Activated CD4-positive, alpha-beta T cell treated with anti-CD3 and anti-CD28 coated beads, Interleukin-2, amount 10 ng/mL, durations not matched to agents 7 days and 5 days (primary cell): ENCODE results near the gene SNX30. TPM values are rescaled to one million over a fixed set of nuclear protein-coding genes. Genes with fewer than 3 reads are reported as not detected.

Source experiments
- CTCF ChIA-PET: fragments of 350-600 bp; sonication (Branson Sonifier 250); formaldehyde crosslinking; loops from one replicate; lab custom pipeline; 2021; ENCODE audit warnings: antibody characterized with exemption; lab: Charles Lee
- POLR2A ChIA-PET: fragments of 350-600 bp; sonication (Branson Sonifier 250); formaldehyde crosslinking; loops from one replicate; lab custom pipeline; 2021; ENCODE audit warnings: antibody characterized with exemption; lab: Charles Lee
- DNase-seq: peaks from one replicate; pipeline ENCODE4 v3.0.0-alpha.2; 2020
- H3K27ac Mint-ChIP-seq: one replicate; pipeline ENCODE4 v1.8.0; 2021; ENCODE audit warnings: mild to moderate bottlenecking, moderate library complexity, mixed read lengths
- H3K27me3 Mint-ChIP-seq: one replicate; pipeline ENCODE4 v1.8.0; 2021; ENCODE audit warnings: mixed read lengths
- H3K36me3 Mint-ChIP-seq: one replicate; pipeline ENCODE4 v1.8.0; 2021; ENCODE audit warnings: low read depth, mixed read lengths
- H3K4me1 Mint-ChIP-seq: one replicate; pipeline ENCODE4 v1.8.0; 2021; ENCODE audit warnings: mixed read lengths
- H3K4me3 Mint-ChIP-seq: one replicate; pipeline ENCODE4 v1.8.0; 2021; ENCODE audit warnings: mild to moderate bottlenecking, moderate library complexity, mixed read lengths
- H3K9me3 Mint-ChIP-seq: one replicate; pipeline ENCODE4 v1.8.0; 2021; ENCODE audit warnings: mixed read lengths
- total RNA-seq, 2 experiments: library from RNA; stranded (reverse); gene quantifications; one replicate each; pipeline ENCODE4 v1.2.3, GENCODE V29; 2021

The SNX30 gene
- total RNA-seq, 2 experiments from 2014 or later, result 6.9 to 7.4 TPM

DNA sequence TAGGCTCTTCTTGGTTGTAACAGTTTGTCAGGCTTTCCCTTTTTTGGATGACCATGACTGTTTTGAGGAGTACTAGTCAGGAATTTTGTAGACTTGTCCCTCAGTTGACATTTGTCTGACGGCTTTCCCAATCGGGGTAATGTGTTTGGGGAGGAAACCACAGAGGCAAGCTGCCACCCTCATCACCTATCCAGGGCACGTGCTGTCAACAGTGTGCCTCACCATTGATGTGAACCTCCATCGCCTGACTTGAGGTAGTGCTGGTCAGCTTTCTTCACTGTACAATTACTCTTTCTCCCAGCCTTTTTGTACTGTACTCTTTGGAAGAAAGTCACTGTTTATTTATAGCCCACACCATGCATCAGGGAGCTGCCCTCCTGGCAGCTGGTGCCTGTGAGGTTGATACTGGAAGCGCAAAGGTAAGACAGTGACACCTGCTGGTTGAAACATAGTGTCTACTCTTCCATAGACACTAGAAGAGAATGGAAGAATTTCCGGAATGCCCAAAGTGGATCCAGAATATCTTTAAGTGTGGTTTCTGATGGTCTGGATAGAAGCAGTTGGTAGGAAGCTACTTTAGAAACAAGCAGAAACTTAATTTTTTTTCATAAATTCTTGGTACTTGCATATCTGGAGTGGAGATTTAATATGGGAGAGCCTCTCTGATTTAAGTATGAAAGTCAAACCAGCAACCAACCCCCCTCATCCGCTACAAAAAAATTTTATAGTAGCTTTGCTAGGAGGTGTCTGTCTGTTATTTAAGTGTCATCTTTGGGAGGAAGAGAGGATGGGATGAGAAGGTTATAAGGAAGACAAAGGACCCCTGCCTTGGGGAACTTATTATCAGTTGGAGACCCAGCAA lies 69.3 kb downstream of the SNX30 start:
- Mint-ChIP-seq H3K9me3 (no peaks in the 10 kb centered on the region), H3K27ac (no peak overlapping the region), H3K36me3 (peaks cover 3% of the 10 kb centered on the region), H3K27me3 (no peaks in the 10 kb centered on the region), H3K4me3 (no peak overlapping the region), H3K4me1 (no peaks in the 10 kb centered on the region)
- ChIA-PET POLR2A (no interaction called here), CTCF (interaction anchor here (0.5 to 1.8 kb wide), 4 partner anchors 10 to 464 kb away, joined by 3 to 5 read pairs (median 4); no protein-coding TSS in a partner anchor)
- DNase-seq, result peak; percentile 23

DNA sequence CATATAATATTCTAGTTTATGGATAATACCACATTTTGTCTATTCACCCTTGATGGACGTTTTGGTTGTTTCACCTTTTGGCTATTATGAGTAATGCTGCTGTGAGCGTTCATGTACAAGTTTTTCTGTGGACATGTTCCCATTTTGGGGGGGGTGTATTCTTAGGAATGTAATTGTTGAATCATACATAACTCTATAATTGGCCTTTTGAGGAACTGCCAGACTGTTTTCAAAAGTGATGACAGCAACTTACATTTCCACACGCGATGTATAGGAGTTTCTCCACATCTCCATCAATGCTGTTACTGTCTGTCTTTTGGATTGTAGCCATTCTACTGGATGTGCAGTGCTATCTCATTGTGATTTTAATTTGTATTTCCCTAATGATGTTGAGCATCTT lies 70.3 kb downstream of the SNX30 start:
- Mint-ChIP-seq H3K4me3 (no peak overlapping the region), H3K27ac (no peak overlapping the region), H3K36me3 (peaks cover 3% of the 10 kb centered on the region), H3K9me3 (no peaks in the 10 kb centered on the region), H3K27me3 (no peaks in the 10 kb centered on the region), H3K4me1 (no peaks in the 10 kb centered on the region)
- POLR2A ChIA-PET, result no interaction called here
- no peak for DNase-seq
- CTCF ChIA-PET, result interaction anchor here (1.8 kb wide), 1 partner anchor 378 kb away, joined by 4 read pairs; no protein-coding TSS in a partner anchor

DNA sequence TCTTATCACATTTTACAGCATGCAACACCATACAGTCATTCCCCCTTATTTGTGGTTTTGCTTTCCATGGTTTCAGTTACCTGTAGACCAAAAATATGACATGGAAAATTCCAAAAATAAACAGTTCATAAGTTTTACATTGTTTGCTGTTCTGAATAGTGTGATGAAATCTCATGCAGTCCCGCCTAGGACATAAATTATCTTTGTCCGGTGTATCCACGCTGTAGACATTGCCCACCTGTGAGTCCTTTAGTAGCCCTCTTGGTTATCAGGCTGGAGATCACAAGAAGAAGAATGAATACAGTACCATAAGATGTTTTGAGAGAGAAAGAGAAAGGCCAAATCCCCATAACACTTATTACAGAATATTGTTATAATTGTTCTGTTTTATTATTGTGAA lies 72.1 kb downstream of the SNX30 start:
- Mint-ChIP-seq H3K36me3 (peaks cover 3% of the 10 kb centered on the region), H3K27me3 (no peaks in the 10 kb centered on the region), H3K27ac (no peak overlapping the region), H3K4me3 (no peak overlapping the region), H3K4me1 (no peaks in the 10 kb centered on the region), H3K9me3 (no peaks in the 10 kb centered on the region)
- DNase-seq, result no peak
- ChIA-PET CTCF (no interaction called here), POLR2A (no interaction called here)

DNA sequence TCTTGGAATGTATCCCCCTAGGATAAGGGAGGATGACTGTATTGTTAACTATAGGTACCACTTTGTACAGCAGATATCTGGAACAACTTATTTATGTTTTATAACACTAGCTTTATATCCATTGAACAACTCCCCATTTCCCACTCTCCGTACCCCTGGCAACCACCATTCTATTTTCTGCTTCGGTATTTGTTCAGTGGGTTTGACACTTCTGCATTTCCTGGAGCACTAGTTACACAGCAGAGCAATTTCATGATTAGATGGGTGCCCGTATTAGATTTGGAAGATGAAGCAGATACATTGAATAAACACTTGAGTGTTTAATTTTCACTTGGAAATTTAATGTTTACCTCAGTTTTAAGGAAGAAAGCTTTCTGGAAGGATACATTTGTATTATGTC lies 72.7 kb downstream of the SNX30 start:
- Mint-ChIP-seq H3K4me3 (no peak overlapping the region), H3K27ac (no peak overlapping the region), H3K4me1 (no peaks in the 10 kb centered on the region), H3K9me3 (no peaks in the 10 kb centered on the region), H3K27me3 (no peaks in the 10 kb centered on the region), H3K36me3 (peaks cover 3% of the 10 kb centered on the region)
- DNase-seq, result no peak
- CTCF ChIA-PET, result no interaction called here
- POLR2A ChIA-PET, result no interaction called here

DNA sequence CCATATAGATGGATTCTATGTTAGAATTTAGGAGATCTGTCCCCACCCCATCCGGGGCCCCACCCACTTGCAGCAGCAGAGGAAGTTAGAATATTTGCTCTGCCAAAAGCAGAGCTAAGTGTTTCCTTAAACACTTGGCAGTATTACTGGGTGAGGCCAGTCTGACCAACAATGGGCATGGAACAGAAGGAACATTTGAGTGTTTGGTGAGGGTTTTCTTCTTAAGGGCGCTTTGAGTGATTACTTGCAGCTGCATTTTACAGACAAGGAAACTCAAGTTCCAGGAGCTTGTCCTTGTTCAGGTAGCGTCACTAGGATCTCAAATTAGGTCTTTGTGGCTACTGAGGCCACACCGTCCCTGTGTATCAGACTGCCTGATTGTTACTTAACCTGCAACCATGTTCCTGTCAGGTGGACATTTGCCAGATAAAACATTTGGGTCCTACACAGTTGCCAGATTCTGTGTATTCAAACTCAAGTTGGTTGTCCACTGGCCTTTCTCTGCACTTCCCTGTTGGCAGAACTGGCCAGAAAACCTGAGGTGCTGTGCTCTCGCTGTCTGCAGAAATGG lies 80.8 kb downstream of the SNX30 start:
- H3K36me3 Mint-ChIP-seq, result no peaks in the 10 kb centered on the region
- H3K4me1 Mint-ChIP-seq, result peaks cover 13% of the 10 kb centered on the region
- H3K27ac Mint-ChIP-seq, result peak overlapping the region; percentile 41
- peak; percentile 12 for DNase-seq
- ChIA-PET CTCF (interaction anchor here (2.2 kb wide), 1 partner anchor 12 kb away, joined by 5 read pairs; no protein-coding TSS in a partner anchor), POLR2A (no interaction called here)
- no peaks in the 10 kb centered on the region for H3K27me3 Mint-ChIP-seq
- no peak overlapping the region for H3K4me3 Mint-ChIP-seq
- no peaks in the 10 kb centered on the region for H3K9me3 Mint-ChIP-seq

DNA sequence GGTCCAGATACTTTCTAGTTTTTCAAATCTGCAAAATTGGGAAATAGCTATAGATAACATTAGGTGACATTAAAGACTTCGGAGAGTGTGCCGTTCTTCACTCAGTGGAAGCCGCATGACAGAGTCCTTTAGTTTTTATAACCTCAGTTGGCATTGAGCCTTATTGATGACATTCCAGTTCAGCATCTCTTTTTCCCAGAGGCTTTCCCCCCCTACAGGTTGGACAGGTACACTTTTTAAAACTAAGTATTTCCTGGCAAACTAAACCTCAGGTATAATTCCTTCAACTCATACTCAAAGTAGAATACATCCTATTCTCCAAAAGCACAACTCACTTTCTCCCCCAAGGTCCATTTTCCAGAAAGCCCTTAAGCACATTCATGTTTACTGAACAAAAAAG lies 81.4 kb downstream of the SNX30 start:
- POLR2A ChIA-PET, result no interaction called here
- H3K4me3 Mint-ChIP-seq, result no peak overlapping the region
- CTCF ChIA-PET, result no interaction called here
- peaks cover 6% of the 10 kb centered on the region for H3K36me3 Mint-ChIP-seq
- H3K27me3 Mint-ChIP-seq, result no peaks in the 10 kb centered on the region
- no peak overlapping the region for H3K27ac Mint-ChIP-seq
- H3K4me1 Mint-ChIP-seq, result peaks cover 13% of the 10 kb centered on the region
- no peak for DNase-seq
- H3K9me3 Mint-ChIP-seq, result no peaks in the 10 kb centered on the region

DNA sequence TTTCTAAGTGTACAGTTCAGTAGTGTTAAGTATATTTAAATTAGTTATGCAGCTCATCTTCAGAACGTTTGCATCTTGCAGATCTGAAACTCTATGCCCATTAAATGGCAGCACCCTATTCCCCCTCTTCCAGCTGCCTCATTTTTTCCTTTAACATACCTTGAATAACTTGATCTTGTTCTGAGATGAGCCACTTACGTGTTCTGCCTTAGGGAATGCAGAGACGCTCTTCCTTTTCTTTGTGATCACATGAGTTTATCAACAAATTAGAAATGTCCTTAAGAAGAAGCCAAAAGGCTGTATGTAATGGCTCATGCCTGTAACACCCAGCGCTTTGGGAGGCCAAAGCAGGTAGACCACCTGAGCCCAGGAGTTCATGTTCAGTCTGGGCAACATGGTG lies 82.5 kb downstream of the SNX30 start:
- POLR2A ChIA-PET, result no interaction called here
- peaks cover 6% of the 10 kb centered on the region for H3K36me3 Mint-ChIP-seq
- no peak for DNase-seq

DNA sequence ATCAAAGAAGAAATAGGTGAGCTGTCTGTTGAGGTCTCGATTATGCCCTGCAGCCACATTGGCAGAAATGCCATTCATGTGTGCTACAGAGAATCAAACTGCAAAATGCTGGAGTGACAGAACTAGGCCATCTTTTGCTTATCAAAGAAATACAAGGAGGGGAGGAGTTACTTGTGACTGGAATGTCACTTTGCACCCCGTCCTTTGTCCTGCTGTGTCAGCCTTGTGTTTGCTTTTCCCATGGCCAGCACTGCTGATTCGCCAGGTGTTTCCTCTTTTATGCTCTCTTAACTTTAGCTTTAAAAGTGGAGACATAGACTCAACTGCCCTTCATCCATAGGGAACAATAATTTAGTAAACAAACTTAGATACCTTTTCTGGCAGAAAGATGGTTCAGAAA lies 85.8 kb downstream of the SNX30 start:
- Mint-ChIP-seq H3K27me3 (no peaks in the 10 kb centered on the region), H3K4me1 (peaks cover 4% of the 10 kb centered on the region), H3K36me3 (peaks cover 11% of the 10 kb centered on the region), H3K9me3 (no peaks in the 10 kb centered on the region), H3K27ac (no peak overlapping the region), H3K4me3 (no peak overlapping the region)
- CTCF ChIA-PET, result interaction anchor here (1.5 kb wide), 1 partner anchor 67 kb away, joined by 6 read pairs; no protein-coding TSS in a partner anchor
- DNase-seq, result no peak
- POLR2A ChIA-PET, result no interaction called here

More for the DNA sequence above, 82.5 kb downstream of the SNX30 start:
- H3K4me1 Mint-ChIP-seq, result peaks cover 13% of the 10 kb centered on the region
- H3K9me3 Mint-ChIP-seq, result no peaks in the 10 kb centered on the region
- CTCF ChIA-PET, result interaction anchor here (0.6 kb wide), 1 partner anchor 950 kb away, joined by 4 read pairs; no protein-coding TSS in a partner anchor
- H3K4me3 Mint-ChIP-seq, result no peak overlapping the region
- no peak overlapping the region for H3K27ac Mint-ChIP-seq
- no peaks in the 10 kb centered on the region for H3K27me3 Mint-ChIP-seq

DNA sequence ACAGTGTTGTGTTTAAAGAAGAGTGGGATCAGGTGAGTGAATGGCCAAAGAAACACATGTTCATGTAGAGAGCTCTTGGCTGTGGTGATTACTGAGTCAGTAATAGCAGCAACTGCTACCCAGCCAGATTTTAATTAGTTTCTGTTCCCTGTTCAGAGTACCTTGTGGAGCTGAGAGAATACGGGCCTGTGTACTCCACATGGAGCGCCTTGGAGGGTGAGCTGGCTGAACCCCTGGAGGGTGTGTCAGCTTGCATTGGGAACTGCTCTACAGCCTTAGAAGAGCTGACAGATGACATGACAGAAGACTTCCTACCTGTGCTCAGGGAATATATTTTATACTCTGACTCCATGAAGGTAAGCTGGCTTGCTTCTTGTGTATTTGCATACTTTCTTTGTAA lies 87.8 kb downstream of the SNX30 start:
- Mint-ChIP-seq H3K9me3 (no peaks in the 10 kb centered on the region), H3K4me1 (no peaks in the 10 kb centered on the region), H3K36me3 (peaks cover 11% of the 10 kb centered on the region), H3K27me3 (no peaks in the 10 kb centered on the region), H3K27ac (no peak overlapping the region), H3K4me3 (no peak overlapping the region)
- no peak for DNase-seq
- CTCF ChIA-PET, result interaction anchor here (0.6 to 1.5 kb wide), 2 partner anchors 65 to 395 kb away, joined by 3 to 6 read pairs; no protein-coding TSS in a partner anchor
- POLR2A ChIA-PET, result no interaction called here

DNA sequence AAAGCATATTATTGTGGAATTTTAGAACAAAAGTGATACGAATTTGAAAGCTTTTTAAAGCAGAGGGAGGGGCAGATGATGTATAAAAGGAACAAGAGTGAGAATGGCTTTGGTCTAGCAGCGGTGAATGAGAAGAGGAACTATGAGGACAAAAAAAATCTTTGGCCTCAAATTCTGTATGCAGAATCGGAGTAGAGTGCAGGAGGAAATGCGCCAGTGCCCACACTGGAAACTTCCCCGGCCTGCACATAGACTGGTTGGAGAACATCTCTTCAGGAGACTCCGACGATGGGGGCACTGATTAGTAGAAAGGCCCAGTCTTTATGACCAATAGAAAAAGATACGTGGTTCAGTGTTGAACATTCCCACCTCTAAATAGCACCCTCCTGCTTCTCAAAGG lies 88.8 kb downstream of the SNX30 start:
- DNase-seq, result no peak
- Mint-ChIP-seq H3K27me3 (no peaks in the 10 kb centered on the region), H3K4me3 (no peak overlapping the region), H3K27ac (no peak overlapping the region), H3K9me3 (no peaks in the 10 kb centered on the region), H3K4me1 (peaks cover 3% of the 10 kb centered on the region), H3K36me3 (peaks cover 11% of the 10 kb centered on the region)
- POLR2A ChIA-PET, result no interaction called here
- CTCF ChIA-PET, result interaction anchor here (1.5 kb wide), 1 partner anchor 64 kb away, joined by 6 read pairs; no protein-coding TSS in a partner anchor

DNA sequence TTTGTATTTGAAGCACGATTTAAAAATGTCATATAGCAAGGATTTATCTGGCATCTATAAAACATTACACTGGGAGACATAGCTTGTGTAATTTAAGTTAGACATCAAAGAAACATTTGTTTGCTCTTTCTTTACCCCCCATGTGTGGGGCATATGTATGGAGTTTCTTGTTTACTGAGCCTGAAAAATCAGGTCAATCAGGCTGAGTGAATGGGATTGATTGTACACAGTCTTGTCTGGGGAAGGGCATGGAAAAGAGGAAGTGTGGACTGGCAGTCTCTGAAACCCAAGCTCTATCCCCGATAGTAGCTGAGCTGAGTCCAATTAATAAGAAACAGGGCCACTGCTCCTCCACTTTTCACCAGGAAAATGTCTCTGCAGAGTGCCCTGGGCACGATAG lies 90.7 kb downstream of the SNX30 start:
- ChIA-PET POLR2A (no interaction called here), CTCF (interaction anchor here (0.6 to 0.8 kb wide), 2 partner anchors 68 to 1178 kb away, joined by 3 read pairs; no protein-coding TSS in a partner anchor)
- Mint-ChIP-seq H3K4me1 (peaks cover 11% of the 10 kb centered on the region), H3K4me3 (no peak overlapping the region), H3K36me3 (peaks cover 11% of the 10 kb centered on the region), H3K27me3 (no peaks in the 10 kb centered on the region), H3K9me3 (no peaks in the 10 kb centered on the region), H3K27ac (no peak overlapping the region)
- DNase-seq, result no peak

DNA sequence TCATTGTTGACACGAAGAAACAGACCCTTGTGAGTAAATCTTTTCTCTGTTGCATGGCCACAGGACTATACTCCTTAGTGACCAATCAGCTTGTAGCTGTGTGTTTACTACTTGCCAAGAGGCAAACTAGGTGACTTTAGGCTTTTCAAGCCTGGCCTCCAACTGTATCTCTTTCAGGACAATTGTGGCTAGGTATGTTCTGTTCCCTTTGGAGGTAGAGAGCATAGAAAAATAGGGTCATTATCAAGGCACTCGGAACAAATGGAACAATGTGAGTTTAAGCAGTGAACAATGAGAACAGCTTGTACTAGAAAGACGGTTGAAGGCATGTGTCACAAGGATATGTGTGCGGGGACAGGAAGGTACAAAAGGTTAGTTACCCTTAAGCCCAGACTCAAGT lies 92.0 kb downstream of the SNX30 start:
- DNase-seq, result no peak
- Mint-ChIP-seq H3K36me3 (peaks cover 5% of the 10 kb centered on the region), H3K27ac (no peak overlapping the region), H3K9me3 (no peaks in the 10 kb centered on the region), H3K4me1 (peaks cover 11% of the 10 kb centered on the region), H3K4me3 (no peak overlapping the region), H3K27me3 (no peaks in the 10 kb centered on the region)
- POLR2A ChIA-PET, result no interaction called here
- CTCF ChIA-PET, result no interaction called here
